SKM-1 treated with dmso at 0.1 percent for 144 hours (cell line): Measurements from ENCODE around the gene CMSS1.

Source experiments
- DNase-seq: peaks from one replicate; lab custom pipeline; 2025; ENCODE audit not compliant: unreplicated experiment; lab: John Stamatoyannopoulos, UW

CMSS1 gene

DNA sequence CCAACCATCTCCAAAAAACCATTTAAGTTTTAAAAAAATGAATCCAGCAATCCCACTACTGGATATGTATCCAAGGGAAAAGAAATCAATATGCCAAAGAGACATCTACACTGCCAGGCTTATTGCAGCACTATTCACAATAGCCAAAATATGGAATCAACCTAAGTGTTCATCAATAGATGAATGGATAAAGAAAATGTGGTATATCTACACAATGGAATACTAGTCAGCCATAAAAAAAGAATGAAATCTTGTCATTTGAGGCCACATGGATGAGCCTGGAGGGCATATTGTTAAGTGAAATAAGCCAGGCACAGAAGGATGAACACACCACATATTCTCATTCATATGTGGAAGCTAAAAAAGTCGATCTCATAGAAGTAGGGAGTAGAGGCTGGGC lies 160.6 kb downstream of the CMSS1 start:
- DNase-seq: no peak

GRCh38 chr3:99980606-99981005 lies 162.9 kb downstream of the CMSS1 start:
- no peak for DNase-seq

- DNase-seq: no peak
Observed at GRCh38 chr3:99981138-99981537, 163.5 kb downstream of the CMSS1 start.

DNA sequence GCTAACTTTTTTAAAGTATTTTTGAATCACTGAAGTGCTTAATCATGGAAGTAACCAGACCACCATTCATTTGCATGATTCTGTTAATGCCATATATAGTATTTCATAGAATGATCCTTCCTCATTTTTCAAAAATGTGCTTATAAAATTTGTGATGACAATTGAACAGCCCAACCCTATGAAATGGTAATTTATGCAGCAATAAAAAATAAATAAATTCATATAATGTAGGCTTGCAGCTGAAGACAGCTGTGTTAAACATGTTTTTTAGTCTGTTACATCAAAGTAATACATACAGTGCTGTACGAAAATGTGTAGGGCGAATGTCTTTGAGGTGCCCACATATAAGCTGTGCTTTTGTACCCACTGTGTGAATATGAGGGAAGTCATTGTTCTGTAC lies 165.0 kb downstream of the CMSS1 start:
- no peak for DNase-seq

DNA sequence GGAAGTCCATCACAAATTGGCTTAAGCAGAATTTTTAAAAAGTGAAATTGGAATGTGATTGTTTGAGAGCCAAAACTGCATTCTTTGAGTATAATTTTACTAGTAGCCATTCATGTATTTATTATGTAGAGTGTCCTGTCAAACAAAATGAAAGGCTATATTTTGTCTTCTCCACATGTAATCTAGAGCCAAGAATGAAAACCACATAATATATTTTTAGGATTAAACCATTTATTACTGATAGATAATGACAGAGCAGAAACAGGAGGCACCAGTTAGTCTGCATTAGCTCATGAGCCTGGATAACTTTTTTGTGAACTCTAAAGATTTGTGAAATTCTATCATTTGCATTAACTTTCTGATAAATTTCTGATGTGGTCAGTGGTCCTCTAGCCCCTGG lies 166.5 kb downstream of the CMSS1 start:
- DNase-seq: no peak

DNA sequence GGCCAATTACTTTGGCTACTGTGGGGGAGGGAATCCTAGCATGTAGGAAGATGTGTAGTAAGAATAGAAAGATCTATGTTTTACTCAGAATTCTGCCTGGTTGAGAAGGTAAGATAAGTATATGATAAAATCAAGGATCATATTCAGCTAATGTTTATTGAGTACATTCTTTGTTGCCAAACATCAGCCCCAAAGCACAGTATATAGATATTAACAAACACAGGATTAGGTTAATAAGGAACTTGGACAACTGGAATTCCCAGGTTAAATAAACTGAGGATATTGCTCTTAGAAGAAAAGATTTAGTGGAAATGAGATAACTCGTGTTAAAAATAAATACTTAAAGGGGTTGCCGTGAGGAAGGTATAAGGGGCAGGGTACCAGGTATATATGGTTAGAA lies 167.0 kb downstream of the CMSS1 start:
- DNase-seq: no peak

DNA sequence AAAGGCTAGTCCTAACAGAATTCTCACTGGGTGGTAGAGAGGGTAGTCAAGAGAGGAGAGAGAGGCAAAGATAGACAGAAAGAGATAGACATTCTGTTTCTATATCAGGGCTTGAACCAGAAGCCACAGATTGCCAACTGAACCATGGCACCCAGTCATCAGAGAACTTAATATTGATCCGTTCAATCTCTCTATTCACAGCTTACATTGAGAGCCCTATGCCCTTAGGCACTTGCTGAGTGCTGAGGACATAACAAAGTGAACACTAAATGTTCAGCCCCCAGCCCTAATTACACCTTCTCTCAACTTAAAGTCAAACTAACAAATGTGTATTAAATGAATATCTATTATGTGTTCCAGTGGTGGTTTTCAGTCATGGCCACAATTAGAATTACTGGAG lies 172.5 kb downstream of the CMSS1 start:
- no peak for DNase-seq

DNA sequence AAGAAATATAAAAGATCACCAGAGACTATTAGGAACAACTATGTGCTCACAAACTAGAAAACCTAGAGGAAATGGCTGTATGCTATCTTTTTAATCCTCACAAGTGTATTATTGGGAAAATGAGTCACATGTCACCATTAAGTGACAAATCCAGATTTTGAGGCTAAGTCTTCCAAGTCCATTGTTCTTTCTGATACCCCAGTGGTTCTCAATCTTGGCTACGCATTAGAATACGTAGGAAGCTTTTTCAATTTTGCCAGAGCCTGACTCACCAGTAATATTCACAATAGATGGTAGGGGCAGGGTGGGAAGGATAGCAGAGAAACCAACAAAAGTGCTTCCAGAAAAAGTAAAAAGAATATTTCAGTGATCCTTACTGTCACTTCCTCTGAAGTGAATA lies 179.6 kb downstream of the CMSS1 start:
- DNase-seq: no peak

GRCh38 chr3:99999536-99999935 lies 181.9 kb downstream of the CMSS1 start:
- DNase-seq: no peak

- no peak for DNase-seq
Observed at GRCh38 chr3:100001083-100001482, 183.4 kb downstream of the CMSS1 start.

GRCh38 chr3:100001526-100002270 lies 184.0 kb downstream of the CMSS1 start:
- DNase-seq: no peak

DNA sequence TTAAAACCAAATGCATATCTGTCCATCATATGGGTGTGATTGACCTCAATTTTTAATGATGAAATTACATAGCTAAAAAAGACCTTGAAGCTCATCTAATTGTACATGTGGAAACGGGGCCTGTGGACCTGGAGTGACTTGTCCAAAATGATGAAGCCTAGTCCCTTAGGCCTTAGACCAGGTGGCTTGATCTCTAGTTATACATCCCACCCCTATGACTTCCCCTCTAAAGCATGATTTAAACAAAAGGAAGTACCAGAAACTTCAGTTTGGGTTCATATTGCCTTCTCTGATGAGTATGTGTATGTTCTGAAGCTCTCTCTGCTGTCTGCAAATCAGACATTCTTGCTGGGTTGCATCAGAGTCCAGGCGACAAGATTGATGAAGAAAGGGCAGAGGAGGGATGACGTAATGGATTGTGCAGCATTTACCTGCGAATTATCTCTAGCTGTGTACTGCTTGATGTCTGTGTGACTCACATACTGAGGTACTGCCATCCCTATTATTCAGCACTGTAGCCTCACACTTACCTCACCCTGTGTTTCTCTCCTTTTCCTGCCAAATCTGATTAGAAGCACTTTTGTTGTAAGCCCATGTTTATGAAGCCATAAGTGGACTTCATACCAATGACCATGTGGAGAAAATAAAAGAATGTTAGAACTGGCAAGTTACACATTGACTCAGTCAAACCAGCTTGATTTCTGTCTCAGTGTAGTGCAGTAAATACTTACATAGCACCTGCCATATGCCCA lies 185.1 kb downstream of the CMSS1 start:
- DNase-seq: no peak

DNA sequence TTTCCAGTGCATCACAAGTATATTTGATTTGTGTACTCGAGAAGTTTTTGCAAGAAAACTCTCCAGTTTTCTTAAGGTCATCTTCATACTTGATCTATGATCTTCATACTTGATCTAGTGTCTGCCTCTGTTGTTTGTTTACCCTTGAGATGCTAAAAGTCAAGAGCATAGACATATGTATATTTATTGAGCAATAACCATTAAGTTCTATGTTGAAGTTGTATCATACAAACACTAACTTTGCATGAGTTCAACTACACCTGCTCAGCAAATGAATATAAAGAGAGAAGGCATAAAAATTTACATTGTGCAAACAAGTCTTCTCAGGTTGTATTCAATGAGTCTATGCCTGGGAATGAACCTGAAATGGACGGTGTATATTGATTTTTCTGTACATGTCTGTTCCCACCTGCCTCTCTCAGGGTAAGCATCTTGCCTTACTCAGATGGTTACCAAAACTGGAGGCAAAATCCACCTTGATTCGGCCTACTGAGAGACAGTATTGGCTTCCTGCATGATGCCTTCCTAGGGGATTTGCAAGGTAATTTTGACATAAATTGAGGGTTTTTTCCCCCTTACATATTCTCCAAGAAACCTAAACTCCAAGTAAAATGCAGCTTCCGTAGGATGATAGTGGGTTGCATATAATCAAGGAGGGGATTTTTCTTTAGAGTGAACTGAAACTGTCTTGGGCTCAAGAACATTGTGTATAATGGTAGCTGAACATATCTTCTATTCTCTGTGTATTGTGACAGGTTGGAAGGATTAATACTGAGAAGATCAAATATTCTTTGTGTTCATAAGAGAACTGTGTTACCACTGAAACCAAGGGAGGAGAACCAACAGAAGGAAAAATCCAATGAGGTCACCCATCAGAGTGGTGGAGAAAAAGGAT lies 186.2 kb downstream of the CMSS1 start:
- no peak for DNase-seq

- no peak for DNase-seq
Observed at GRCh38 chr3:100004931-100005330, 187.3 kb downstream of the CMSS1 start.

DNA sequence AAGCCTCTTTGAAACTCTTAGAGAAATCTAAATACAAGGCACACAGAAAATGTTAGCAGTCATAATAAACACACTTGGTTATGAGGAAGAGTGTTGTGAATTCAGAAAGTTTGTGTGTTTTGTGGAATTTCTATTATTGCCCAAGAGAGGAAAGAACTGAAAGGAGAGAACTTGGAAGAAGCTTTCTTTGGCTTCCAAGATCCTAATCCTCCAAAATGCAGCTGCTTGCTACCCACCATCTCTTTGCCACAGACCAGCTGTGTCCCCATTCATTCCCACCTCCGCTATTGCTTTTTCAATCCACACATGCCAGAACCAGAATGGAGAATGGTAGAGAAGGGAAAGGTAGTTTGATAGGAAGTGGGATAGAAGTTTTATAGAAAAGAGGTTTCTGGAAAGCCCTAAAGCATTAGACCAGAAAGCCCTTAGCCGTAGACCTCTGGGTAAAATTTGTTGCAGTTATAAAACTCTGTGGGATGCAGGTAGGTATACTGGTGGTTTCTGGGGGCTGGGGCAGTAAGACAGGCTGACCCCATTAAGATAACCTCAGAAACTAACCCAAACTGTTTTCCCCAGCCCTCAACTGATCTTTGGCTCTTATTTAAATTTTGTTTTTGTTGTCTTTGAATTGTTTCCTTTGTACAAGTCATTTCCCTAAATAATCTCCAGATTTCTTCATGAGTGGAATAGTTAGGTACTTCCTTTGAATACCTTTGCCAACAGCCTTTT lies 188.2 kb downstream of the CMSS1 start:
- DNase-seq: no peak

DNA sequence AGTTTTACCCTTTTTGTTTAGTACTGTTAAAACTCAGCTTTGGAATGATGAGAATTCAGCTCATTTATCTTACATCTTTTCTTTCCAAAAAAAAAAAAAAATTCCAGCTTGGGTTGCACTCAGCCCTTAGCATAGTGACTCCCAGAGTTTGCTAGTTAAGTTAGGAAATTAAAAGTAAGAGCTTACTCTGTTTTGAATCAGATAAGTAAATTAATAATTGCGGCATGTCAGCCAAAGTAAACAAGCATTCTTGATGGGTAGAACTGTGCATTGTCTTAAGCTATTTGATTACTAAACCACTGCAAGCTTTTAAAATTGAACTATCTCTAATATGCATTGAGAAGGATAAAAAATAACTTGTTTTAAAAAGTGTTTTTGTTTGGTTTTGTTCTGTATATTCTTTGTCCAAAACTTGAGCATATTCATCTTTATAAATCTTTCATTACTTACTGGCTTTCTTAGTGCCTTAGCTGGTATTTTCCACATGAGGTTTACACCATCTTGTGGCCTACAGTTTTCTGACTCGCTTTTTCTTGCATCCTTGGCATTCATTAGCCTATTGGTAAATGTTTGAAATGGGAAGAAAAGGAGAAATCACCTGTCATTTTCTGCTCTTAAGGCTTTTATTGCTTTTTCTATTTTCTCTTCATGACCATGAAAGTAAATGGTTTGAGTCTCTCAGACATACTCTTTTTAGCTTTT lies 189.1 kb downstream of the CMSS1 start:
- DNase-seq: no peak

GRCh38 chr3:100007313-100007712 lies 189.7 kb downstream of the CMSS1 start:
- DNase-seq: no peak

DNA sequence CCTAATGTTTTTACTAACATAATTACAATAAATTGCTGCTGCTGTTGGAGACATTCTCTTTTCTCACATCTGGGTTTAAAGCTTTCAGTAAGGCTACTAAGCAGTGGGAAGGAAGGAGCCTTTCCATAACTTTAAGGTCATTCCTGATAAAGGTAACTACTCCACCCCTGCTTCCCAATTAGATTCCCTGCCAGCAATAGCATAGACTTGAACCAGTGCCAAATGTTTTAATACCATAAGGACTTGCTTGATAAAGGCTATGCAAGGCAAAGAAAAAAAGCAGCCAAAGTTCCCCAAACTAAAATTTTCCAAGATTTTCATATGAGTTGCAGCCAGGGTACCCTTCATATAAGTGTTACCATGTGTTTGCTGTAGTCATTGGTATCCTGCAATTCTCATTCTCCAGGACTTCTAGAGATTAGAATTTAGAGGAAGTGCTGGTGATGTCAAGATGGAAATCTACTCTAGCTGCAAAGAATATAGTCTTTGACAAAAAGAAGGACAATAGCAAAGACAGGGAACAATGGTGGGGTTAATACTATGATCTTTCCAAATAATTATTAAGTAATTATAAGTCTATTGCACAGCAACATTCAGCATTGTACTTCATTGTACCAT lies 190.5 kb downstream of the CMSS1 start:
- DNase-seq: no peak

- DNase-seq: no peak
Observed at GRCh38 chr3:100009276-100010086, 191.8 kb downstream of the CMSS1 start.
